GM21786 (cell line): ENCODE measurements around the gene SMLR1.

Source experiments
- ATAC-seq: cut with Tn5 transposase; IDR thresholded peaks from one replicate; pipeline ENCODE4 v1.9.1; 2021; ENCODE audit not compliant: unreplicated experiment

SMLR1 gene

GRCh38 chr6:130849594-130849993, 22.4 kb downstream of the SMLR1 start:
- no peak for ATAC-seq

GRCh38 chr6:130851026-130851425, 23.8 kb downstream of the SMLR1 start:
- no peak for ATAC-seq

GRCh38 chr6:130852844-130853554, 25.8 kb downstream of the SMLR1 start:
- ATAC-seq = no peak

- ATAC-seq = no peak
Measured at GRCh38 chr6:130853555-130854183, 26.5 kb downstream of the SMLR1 start.

- ATAC-seq = no peak
Measured at GRCh38 chr6:130858054-130858453, 30.8 kb downstream of the SMLR1 start.

- no peak for ATAC-seq
Measured at GRCh38 chr6:130858498-130859160, 31.4 kb downstream of the SMLR1 start.

GRCh38 chr6:130859161-130859867, 32.1 kb downstream of the SMLR1 start:
- ATAC-seq = no peak

GRCh38 chr6:130862370-130862769, 35.2 kb downstream of the SMLR1 start:
- no peak for ATAC-seq

GRCh38 chr6:130863415-130864230, 36.4 kb downstream of the SMLR1 start:
- no peak for ATAC-seq

GRCh38 chr6:130864344-130864743, 37.1 kb downstream of the SMLR1 start:
- ATAC-seq = no peak

GRCh38 chr6:130865793-130866192, 38.6 kb downstream of the SMLR1 start:
- ATAC-seq = no peak

GRCh38 chr6:130869681-130870080, 42.5 kb downstream of the SMLR1 start:
- ATAC-seq = no peak

- no peak for ATAC-seq
Measured at GRCh38 chr6:130870179-130870880, 43.1 kb downstream of the SMLR1 start.

- ATAC-seq = peak; percentile 65
Measured at GRCh38 chr6:130872250-130873095, 45.3 kb downstream of the SMLR1 start.

- no peak for ATAC-seq
Measured at GRCh38 chr6:130873746-130874145, 46.5 kb downstream of the SMLR1 start.

- no peak for ATAC-seq
Measured at GRCh38 chr6:130879826-130880225, 52.6 kb downstream of the SMLR1 start.

GRCh38 chr6:130882370-130882769, 55.2 kb downstream of the SMLR1 start:
- no peak for ATAC-seq

GRCh38 chr6:130885392-130886192, 58.4 kb downstream of the SMLR1 start:
- peak; percentile 95 for ATAC-seq
